GM19397 (cell line): ENCODE measurements around the gene ITPKC.
"Not testable (repeated sequence)": the region's sequence is repeated elsewhere in the genome, so short reads cannot be mapped to it uniquely, and the experiment has no call there.

Source experiments
- ATAC-seq: cut with Tn5 transposase; IDR thresholded peaks from one replicate; pipeline ENCODE4 v1.9.1; 2021; ENCODE audit warnings: mild to moderate bottlenecking, moderate library complexity; ENCODE audit not compliant: unreplicated experiment

Gene ITPKC

DNA sequence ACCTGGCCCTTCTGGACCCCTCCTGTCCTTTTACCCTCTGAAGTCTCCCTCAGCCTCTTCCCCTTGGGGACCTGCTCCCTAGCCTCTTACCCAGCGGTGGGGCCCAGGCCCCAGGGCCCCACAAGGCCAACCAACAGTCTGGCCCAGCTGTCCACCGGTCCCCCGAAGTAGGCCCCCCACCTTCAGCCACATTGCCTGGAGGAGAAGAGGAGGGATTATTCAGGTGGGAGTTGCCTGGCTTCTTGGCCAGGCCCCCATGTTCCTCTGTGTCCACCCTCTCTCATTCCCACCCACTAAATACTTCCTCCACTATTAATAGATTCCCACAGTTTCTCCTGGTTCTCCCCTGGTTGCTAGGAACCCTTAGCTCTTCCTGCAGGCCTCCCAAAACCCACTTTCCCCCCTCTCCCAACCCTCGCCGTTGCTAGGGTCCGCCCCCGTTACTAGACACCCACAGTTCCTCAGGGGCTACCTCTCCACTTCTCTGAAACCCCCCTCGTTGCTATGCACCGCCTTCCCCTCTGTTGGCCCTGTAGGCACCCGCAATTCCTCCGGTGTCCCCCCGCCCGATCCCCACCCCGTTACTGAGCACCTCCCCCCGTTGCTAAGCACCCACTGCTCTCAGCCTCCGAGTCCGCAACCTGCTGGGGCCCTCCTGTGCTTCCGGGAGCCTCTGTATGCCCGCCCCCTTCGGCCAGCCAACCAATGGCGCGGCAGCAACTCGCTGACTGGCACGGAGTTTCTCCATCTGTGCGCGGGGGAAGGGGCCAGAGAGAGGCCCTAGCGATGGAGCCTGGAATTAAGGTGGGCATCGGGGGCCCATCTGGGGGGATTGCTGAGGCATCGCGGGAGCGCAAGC lies 2.2 kb upstream of the ITPKC start:
- ATAC-seq, result peak; percentile 56

DNA sequence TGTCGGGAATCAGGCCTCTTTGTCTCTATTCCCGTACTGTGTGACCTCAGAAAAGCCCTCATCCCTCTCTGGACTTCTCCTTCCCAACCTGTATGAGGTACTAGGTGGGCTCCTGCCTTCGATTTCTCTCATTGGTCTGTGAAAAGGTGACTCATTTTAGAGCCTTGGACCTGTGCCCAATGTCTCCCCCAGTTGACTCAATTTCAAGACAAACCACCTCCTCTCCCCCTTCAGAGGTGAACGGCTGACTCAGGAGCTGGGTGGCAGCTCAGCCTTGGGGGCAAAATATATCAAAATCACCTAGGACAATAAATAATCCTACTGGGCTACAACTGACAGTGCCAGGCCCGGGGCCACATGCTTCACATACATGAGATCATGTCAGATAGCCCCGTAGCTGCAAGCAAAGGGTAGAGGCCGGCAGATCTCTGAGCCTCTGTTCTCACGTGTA lies 856 bp upstream of the ITPKC start:
- no peak for ATAC-seq

DNA sequence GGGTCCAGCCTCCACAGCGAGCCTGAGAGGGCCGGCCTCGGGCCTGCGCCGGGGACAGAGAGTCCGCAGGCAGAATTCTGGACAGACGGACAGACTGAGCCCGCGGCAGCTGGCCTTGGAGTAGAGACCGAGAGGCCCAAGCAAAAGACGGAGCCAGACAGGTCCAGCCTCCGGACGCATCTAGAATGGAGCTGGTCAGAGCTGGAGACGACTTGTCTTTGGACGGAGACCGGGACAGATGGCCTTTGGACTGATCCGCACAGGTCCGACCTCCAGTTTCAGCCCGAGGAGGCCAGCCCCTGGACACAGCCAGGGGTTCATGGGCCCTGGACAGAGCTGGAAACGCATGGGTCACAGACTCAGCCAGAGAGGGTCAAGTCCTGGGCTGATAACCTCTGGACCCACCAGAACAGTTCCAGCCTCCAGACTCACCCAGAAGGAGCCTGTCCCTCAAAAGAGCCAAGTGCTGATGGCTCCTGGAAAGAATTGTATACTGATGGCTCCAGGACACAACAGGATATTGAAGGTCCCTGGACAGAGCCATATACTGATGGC lies 490 bp downstream of the ITPKC start:
- ATAC-seq, result no peak

DNA sequence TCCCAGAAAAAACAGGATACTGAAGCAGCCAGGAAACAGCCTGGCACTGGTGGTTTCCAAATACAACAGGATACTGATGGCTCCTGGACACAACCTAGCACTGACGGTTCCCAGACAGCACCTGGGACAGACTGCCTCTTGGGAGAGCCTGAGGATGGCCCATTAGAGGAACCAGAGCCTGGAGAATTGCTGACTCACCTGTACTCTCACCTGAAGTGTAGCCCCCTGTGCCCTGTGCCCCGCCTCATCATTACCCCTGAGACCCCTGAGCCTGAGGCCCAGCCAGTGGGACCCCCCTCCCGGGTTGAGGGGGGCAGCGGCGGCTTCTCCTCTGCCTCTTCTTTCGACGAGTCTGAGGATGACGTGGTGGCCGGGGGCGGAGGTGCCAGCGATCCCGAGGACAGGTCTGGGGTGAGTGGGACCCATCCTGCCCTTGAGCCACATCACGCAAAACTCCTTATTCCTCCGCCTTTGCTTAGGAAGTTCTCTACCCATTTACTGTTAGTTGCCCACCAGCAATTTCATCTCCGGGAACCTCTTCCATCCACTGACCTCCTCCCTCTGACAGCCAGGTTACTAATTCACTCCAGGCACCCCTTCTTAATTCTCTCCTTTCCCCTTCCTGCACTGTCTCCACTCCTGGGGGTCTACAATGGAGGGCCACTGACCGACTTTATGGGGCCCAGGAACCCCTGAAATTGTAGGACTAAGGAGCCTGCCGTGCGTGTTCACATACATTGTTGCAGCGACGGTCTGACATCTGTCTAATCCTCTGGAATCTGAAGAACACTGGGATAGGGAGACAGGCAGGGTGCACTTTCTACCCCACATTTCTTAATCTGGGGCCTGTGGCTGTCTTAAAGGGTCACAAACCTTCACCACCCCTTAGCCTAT lies 1.2 kb downstream of the ITPKC start:
- no peak for ATAC-seq

DNA sequence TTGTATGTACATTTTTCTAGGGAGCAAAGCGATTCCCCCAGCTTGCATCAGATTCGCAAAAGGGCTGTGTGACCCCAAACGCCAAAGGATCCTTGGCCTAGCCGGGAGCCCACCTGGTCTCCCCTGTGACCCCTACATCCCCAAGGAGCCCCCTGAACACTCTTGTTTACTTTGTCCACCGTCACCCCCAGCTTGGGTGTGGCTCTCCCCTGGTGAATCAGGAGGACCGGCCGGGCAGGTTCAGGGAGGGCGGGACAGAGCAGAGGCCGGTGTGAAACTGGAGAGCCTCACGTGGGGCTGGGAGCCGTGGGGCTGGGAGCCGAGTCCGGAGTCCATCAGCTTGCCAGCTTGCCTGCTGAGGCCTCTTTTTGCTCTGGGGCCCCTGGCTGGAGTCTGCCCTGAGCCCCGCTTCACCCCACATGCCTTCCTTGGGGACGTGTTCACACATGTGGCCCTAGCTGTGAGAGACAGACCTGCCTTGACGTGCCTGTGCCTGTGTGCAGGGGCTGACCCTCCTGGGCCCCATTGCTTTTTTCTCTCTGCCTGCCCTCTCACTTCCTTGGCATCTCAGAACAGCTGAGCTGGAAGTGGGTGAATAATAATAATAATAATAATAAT lies 2.0 kb downstream of the ITPKC start:
- ATAC-seq, result no peak

DNA sequence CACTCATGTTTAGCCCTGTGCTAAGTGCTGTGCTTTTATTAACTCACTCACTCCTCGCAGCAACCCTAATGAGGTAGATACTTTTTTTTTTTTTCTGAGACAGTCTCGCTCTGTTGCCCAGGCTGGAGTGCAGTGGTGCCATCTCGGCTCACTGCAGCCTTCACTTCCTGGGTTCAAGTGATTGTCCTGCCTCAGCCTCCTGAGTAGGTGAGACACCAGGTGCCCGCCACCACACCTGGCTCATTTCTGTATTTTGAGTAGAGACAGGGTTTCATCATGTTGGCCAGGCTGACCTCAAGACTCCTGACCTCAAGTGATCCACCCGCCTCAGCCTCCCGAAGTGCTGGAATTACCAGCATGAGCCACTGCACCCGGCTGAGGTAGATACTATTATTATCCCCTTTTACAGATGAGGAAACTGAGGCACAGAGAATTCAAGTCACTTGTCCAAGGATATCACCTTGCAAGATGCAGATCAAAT lies 2.5 kb downstream of the ITPKC start:
- no peak for ATAC-seq

DNA sequence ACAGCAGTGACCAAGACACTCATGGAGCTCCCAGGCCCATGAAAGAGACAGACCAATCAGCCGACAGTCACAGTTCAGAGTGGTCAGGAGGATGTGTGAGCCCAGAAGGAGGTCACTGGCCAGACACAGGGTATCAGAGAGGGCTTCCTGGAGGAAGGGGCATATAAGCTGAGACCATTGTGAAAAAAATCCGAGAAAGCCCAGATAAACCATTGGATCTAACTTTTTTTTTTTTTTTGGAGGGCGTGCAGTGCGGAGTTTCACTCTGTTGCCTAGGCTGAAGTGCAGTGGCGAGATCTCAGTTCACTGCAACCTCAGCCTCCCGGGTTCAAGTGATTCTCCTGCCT lies 4.2 kb downstream of the ITPKC start:
- no peak for ATAC-seq

DNA sequence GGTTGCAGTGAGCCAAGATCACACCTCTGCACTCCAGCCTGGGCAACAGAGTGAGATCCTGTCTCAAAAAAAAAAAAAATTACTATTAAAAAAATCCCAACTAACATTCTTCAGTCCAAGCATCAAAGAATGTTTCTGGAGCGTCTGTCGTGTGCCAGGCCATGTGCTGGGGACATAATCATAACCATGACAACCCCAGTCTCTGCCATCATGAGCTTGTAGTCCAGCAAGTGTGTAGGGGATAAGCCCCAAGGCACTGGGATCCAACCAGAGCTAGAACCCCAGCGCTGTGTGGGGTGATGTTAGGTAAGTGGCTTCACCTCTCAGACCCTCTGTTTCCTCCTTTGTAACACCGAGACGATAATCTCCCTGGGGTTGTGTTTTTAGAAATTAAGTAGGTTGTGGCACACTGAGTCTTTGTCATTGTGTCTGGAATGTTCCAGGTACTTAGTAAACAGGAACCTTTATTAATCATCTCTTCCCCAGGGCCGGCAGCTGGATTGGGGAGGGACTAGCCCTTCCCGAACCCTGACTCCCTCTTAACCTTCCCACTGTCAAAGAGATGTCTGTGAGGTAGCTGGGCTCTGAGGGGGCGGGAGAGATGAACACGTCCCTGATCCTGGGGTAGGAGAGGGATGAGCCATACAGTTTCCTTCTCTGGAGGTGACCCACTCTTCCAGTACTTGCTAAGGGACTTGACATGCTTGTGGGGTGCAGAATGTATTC lies 5.2 kb downstream of the ITPKC start:
- ATAC-seq, result no peak

DNA sequence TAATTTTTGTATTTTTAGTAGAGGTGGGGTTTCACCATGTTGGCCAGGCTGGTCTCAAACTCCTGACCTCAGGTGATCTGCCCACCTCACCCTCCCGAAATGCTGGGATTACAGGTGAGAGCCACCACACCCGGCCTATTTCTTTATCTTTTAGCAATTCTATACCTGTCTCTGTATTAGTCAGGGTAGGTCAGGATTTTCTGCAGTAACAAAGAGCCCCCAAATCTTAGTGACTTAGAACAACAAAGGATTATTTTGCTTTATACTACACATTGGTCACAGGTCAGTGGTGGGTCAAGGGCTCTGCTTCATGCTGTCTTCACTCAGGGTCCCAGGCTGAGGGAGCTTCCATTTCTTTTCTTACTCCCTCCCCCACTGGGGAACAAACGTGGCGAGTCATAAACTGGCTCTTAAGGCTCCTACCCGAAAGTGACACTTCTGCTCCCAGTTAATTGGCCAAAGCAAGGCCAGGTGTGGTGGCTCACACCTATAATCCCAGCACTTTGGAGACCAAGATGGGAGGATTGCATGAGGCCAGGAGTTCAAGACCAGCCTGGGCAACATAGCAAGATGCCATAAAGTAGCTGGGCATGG lies 6.8 kb downstream of the ITPKC start:
- ATAC-seq, result no peak

DNA sequence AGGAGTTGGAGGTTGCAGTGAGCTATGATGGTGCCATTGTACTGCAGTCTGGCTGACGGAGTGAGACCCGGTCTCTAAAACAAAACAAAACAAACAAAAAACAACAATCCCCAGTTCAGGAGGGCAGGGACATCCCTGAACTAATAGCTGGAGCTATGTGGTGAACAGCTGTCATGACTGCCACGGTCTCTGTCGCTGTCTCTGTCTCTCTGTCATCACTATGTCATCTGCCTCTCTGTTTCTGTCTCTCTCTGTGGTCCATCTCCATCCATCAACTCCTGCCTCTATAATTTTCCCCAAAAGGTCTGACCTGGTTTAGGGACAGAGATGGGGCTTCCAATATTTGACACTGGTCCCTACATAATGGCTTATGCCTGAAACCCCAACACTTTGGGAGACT lies 7.4 kb downstream of the ITPKC start:
- no peak for ATAC-seq

DNA sequence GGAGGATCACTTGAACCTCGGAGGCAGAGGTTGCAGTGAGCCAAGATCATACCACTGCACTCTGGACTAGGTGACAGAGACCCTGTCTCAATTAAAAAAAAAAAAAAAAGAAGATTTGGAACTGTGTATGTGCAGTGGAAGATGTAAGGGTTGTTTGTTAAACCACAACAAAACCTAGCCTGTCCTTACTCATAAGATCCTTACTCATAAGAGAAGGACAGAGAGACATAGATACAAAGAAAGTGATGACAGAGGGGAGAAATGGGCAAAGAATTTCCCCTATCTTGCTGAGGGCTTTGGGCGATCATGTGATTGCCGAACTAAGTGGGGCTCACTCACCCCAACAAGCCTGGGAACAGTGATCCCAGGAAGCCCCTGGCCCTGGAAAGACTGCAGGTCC lies 7.9 kb downstream of the ITPKC start:
- no peak for ATAC-seq

DNA sequence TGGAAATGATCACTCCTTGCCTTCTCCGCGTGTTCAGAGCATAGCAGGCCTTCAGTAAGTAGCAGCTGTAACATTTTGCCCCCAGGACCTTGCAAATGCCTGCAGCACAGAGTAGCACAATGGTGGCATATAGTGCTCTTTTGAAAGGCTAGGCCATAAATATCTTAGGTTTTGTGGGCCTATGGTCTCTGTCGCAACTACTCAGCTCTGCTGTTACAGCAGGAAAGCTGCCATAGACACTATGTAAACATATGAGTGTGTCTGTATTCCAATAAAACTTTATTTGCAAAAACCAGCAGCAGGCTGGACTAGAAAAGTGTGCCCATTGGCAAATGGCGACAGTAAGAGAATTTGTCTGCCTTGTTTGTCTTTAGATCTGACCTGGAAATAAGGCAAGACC lies 9.4 kb downstream of the ITPKC start:
- ATAC-seq, result no peak

DNA sequence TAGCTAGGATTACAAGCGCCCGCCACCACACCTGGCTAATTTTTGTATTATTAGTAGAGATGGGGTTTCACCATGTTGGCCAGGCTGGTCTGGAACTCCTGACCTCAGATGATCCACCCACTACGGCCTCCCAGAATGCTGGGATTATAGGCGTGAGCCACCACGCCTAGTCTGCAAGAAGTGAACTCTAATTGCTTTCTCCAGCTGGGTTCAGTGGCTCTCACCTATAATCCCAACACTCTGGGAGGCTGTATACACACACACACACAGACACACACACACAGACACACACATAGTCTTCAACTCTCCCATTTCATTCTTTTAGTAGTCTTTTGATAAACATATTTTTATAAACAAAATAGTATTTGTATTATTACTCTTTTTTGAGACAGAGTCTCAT lies 13.2 kb downstream of the ITPKC start:
- ATAC-seq, result not testable (repeated sequence)

DNA sequence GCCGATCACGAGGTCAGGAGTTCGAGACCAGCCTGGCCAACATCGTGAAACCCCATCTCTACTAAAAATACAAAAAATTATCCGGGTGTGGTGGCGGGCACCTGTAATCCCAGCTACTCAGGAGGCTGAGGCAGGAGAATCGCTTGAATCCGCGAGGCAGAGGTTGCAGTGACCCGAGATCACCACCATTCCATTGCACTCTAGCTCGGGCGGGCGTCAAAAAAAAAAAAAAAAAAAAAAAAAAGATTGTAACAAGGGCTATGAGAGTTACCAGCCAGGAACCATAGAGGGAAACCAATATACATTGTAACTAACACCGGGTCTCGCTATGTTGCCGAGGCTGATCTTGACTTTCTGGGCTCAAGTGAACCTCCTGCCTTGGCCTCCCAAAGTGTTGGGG lies 15.4 kb downstream of the ITPKC start:
- not testable (repeated sequence) for ATAC-seq

DNA sequence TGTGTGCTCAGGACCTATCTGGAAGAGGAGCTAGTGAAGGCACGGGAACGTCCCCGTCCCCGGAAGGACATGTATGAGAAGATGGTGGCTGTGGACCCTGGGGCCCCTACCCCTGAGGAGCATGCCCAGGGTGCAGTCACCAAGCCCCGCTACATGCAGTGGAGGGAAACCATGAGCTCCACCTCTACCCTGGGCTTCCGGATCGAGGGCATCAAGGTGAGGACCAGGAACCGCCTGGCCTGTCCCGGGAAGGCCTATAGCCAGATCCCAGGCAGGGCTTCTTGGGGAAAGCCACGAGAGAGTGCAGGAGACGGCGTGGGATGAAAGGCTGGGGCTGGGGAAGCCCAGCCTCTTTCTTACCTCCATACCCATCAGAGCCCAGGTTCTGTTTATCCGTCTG lies 16.2 kb downstream of the ITPKC start:
- ATAC-seq, result no peak

DNA sequence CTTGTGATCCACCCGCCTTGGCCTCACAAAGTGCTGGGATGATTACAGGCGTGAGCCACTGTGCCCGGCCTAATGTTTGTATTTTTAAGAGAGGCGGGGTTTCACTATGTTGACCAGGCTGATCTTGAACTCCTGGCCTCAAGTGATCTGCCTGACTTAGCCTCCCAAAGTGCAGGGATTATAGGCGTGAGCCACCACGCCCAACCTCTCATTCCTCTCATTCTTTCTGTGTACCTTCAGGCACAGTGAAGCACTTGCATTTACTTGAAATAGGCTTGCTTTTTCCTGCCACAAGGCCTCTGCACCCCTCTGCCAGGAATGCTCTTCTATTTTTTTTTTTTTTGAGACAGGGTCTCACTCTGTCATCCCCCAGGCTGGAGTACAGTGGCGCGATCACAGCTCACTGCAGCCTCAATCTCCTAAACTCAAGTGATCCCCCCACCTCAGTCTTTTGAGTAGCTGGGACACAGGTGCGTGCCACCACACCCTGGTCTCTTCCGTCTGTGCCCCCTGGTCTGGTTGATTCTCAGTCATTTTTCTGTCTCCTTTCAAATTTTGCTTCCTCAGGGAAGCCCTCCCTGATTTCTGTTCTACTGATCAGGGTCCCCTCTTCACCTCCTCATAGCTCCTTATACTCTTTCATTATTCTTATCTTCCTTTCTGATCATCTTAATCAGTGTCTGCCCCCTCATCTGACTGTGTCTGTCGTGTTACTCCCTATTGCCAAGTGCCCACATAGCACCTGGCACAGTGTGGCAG lies 18.3 kb downstream of the ITPKC start:
- ATAC-seq, result no peak

DNA sequence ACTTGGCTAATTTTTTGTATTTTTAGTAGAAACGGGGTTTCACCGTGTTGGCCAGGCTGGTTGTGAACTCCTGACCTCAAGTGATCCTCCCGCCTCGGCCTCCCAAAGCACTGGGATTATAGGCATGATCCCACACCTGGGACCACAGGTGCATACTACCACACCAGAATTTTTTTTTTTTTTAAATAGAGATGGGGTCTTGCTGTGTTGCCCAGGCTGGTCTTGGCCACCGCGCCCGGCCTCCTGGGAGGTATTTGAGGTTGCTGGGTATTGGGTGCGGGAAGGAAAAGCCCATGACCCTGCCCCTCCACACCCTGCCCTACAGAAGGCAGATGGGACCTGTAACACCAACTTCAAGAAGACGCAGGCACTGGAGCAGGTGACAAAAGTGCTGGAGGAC lies 19.7 kb downstream of the ITPKC start:
- no peak for ATAC-seq

DNA sequence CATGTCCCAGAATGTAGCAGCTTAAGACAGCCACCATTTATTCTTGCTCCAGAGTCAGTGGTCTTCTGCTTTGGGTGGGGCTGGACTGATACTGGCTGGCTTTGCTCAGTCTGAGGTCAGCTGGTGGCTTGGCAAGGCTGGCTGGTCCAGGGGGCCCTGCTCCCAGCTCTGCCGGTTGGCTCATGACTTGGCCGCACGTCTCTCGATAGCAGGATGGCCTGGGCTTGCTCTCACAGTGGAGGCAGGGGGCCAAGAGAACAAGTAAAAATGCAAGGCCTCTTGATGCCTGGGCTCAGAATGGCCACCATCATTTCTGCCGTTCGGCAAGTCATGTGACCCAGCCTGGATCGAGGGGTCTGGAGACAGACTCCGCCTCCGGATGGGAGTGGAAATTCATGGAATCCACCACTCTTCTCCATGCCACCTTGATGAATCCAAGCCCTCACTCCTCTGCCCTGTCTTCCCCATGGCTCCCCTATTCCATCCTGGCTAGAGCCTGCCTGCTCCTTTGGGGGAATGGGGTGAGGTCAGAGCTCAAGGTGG lies 20.3 kb downstream of the ITPKC start:
- ATAC-seq, result no peak
